Activated naive CD4-positive, alpha-beta T cell treated with anti-CD3 and anti-CD28 coated beads for 36 hours (primary cell): ENCODE results near the gene GPBP1L1. TPM values are rescaled to one million over a fixed set of nuclear protein-coding genes. Genes with fewer than 3 reads are reported as not detected.
"Not testable (repeated sequence)": the region's sequence is repeated elsewhere in the genome, so short reads cannot be mapped to it uniquely, and the experiment has no call there.

ENCODE experiments used
- CTCF ChIA-PET: fragments of 350-600 bp; sonication (Branson Sonifier 250); formaldehyde crosslinking; loops from one replicate; lab custom pipeline; 2021; ENCODE audit warnings: antibody characterized with exemption; lab: Charles Lee
- DNase-seq: peaks from one replicate; pipeline ENCODE4 v3.0.0-alpha.2; 2020
- H3K27ac Mint-ChIP-seq: one replicate; pipeline ENCODE4 v1.8.0; 2021; ENCODE audit warnings: mild to moderate bottlenecking, mixed read lengths
- H3K27me3 Mint-ChIP-seq: one replicate; pipeline ENCODE4 v1.8.0; 2021; ENCODE audit warnings: low read depth, mixed read lengths
- H3K36me3 Mint-ChIP-seq: one replicate; pipeline ENCODE4 v1.8.0; 2021; ENCODE audit warnings: low read depth, mixed read lengths
- H3K4me1 Mint-ChIP-seq: one replicate; pipeline ENCODE4 v1.8.0; 2021; ENCODE audit warnings: low read depth, mixed read lengths
- H3K4me3 Mint-ChIP-seq: one replicate; pipeline ENCODE4 v1.8.0; 2021; ENCODE audit warnings: mild to moderate bottlenecking, moderate library complexity, mixed read lengths
- H3K9me3 Mint-ChIP-seq: one replicate; pipeline ENCODE4 v1.8.0; 2021; ENCODE audit warnings: mixed read lengths
- intact Hi-C: fragments of 100-400 bp; cut with micrococcal nuclease; formaldehyde crosslinking; loops from one replicate; pipeline ENCODE4 v1.15.1; 2023
- total RNA-seq, 2 experiments: library from RNA; stranded (reverse); gene quantifications; one replicate each; pipeline ENCODE4 v1.2.3, GENCODE V29; 2021

GPBP1L1 gene
- total RNA-seq, 2 experiments from 2014 or later: 113 to 122 TPM

DNA sequence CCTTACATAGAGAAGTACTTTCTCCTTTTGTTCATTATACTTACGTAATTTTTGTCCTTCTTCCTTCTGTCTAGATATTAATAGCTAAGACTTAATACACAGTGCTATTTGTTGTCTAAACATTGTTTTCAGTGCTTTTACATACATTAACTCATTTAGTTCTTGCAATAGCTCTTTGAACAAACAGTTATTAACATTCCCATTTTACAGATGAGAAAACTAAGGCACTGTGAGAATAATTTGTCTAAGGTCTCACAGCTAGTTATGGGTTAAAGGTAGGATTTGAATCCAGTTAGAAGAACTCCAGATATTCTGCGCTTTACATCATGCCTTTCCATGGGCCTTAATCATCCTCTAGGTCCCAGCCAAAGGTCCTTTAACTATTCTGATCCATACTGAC is 82.1 kb downstream of the GPBP1L1 start:
- DNase-seq: no peak
- Mint-ChIP-seq H3K4me3 (no peak overlapping the region), H3K27ac (no peak overlapping the region), H3K4me1 (peaks cover 32% of the 10 kb centered on the region), H3K9me3 (no peaks in the 10 kb centered on the region), H3K27me3 (no peaks in the 10 kb centered on the region), H3K36me3 (peaks cover 41% of the 10 kb centered on the region)
- intact Hi-C loops: no loop called here
- CTCF ChIA-PET: interaction anchor here (1.1 to 1.3 kb wide), 2 partner anchors 34 to 92 kb away, joined by 4 to 5 read pairs; no protein-coding TSS in a partner anchor

DNA sequence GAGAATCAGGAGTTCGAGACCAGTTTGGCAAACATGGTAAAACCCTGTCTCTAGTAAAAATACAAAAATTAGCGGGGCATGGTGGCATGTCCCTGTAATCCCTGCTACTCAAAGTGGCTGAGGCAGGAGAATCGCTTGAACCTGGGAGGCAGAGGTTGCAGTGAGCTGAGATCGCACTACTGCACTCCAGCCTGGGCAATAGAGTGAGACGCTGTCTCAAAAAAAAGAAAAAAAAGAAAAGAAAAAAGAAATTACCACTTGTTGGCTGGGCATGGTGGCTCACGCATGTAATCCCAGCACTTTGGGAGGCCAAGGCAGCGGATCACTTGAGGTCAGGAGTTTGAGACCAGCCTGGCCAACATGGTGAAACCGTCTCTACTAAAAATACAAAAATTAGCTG is 89.6 kb downstream of the GPBP1L1 start:
- H3K27ac Mint-ChIP-seq, H3K27me3 Mint-ChIP-seq, H3K9me3 Mint-ChIP-seq, intact Hi-C loops, CTCF ChIA-PET, H3K4me3 Mint-ChIP-seq, DNase-seq: not testable (repeated sequence)
- Mint-ChIP-seq H3K36me3 (peaks cover 40% of the 10 kb centered on the region), H3K4me1 (peaks cover 37% of the 10 kb centered on the region)

DNA sequence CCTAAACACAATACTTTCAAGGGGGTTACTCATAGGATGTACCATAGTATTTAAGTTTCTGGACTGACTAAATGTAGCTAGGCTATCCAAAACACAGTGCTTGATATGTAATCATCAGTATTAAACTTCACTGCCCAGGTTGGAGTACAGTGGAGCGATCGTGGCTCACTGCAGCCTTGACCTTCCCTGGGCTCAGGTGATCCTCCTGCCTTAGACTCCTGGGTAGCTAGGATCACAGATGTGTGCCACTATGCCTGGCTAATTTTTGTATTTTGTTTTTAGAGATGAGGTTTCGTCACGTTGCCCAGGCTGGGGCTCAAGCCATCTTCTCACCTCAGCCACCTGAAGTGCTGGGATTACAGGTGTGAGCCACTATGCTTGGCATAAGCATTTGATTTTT is 91.9 kb downstream of the GPBP1L1 start:
- no peak for DNase-seq
- peaks cover 28% of the 10 kb centered on the region for H3K4me1 Mint-ChIP-seq
- CTCF ChIA-PET: interaction anchor here (0.7 kb wide), 1 partner anchor 81 kb away, joined by 4 read pairs; no protein-coding TSS in a partner anchor
- peaks cover 41% of the 10 kb centered on the region for H3K36me3 Mint-ChIP-seq
- no peaks in the 10 kb centered on the region for H3K27me3 Mint-ChIP-seq
- H3K27ac Mint-ChIP-seq: no peak overlapping the region
- H3K9me3 Mint-ChIP-seq: no peaks in the 10 kb centered on the region
- H3K4me3 Mint-ChIP-seq: no peak overlapping the region
- intact Hi-C loops: no loop called here

DNA sequence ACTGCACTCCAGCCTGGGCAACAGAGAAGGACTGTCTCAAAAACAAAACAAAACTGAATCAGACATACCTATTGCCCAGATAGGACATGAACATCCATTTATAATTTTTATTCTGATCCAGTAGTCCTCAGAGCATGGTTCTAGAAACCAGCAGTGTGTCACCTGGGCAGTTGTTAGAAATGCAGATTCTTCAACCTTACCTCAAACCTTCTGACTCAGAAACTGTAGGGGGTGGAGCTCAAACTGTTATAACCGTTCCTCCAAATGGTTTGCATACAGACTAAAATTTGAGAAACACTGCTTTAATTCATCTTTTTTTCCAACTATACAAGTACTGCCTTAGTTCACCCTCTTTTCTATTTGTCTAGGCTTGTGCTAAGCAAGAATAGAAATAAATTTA is 96.5 kb downstream of the GPBP1L1 start:
- Mint-ChIP-seq H3K4me3 (no peak overlapping the region), H3K9me3 (no peaks in the 10 kb centered on the region), H3K27me3 (no peaks in the 10 kb centered on the region), H3K4me1 (peaks cover 38% of the 10 kb centered on the region), H3K27ac (no peak overlapping the region), H3K36me3 (peaks cover 36% of the 10 kb centered on the region)
- intact Hi-C loops: loop anchor here (10.0 kb wide), 2 partner anchors 595 to 785 kb away; partner anchors contain the start of genes BTBD19, DYNLT4 and PLK3
- CTCF ChIA-PET: interaction anchor here (0.6 kb wide), 1 partner anchor 97 kb away, joined by 3 read pairs; no protein-coding TSS in a partner anchor
- no peak for DNase-seq

DNA sequence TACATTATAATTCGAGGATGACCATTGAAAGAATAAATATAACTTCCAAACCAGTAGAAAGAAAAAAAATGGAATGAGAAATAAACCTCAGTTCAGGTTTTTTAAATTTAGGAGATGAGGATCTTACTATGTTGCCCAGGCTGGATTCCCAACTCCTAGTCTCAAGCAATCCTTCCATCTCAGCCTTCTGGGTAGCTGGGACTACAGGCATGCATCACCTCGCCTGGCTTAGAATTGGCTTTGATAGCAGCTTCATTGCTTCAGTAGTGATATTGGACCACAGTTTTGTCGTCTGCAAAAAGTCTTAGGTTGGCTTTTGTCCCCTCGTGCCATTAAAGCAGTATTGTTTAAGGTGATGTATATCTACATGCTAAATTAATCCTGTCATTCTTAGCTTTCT is 99.6 kb downstream of the GPBP1L1 start:
- H3K4me1 Mint-ChIP-seq: peaks cover 38% of the 10 kb centered on the region
- CTCF ChIA-PET: interaction anchor here (0.5 to 2.4 kb wide), 6 partner anchors 56 to 94 kb away, joined by 3 to 13 read pairs (median 3); partner anchors contain the start of gene PRDX1
- H3K36me3 Mint-ChIP-seq: peaks cover 20% of the 10 kb centered on the region
- H3K4me3 Mint-ChIP-seq: peak overlapping the region; percentile 95
- H3K27ac Mint-ChIP-seq: peak overlapping the region; percentile 71
- no peak for DNase-seq
- no peaks in the 10 kb centered on the region for H3K27me3 Mint-ChIP-seq
- intact Hi-C loops: loop anchor here (10.0 kb wide), 2 partner anchors 598 to 782 kb away; partner anchors contain the start of genes BTBD19, DYNLT4 and PLK3
- H3K9me3 Mint-ChIP-seq: no peaks in the 10 kb centered on the region

DNA sequence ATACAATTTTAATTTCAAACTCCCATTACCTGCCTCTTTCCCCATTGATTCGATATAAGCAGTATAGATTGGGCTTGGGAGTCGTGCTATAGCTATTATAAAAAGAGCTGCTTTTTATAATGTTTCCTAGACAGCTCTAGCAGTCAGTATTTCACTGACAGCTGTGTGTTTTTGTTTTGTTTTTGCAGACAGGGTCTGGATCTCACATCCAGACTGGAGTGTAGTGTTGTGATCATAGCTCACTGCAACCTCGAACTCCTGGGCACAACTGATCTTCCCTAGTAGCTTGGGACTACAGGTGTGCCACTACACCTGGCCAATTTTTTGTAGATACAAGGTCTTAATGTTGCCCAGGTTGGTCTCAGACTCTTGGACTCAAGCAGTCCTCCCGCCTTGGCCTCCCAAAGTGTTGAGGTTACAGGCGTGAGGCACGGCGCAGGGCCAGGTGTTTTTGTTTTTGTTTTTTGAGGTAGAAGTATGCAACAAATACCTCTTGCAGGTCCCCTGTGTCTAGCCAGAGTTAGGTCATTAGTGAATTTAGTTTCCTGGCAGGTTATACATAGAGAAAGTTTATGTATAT is 100.7 kb downstream of the GPBP1L1 start:
- H3K4me1 Mint-ChIP-seq: peaks cover 33% of the 10 kb centered on the region
- peaks cover 16% of the 10 kb centered on the region for H3K36me3 Mint-ChIP-seq
- intact Hi-C loops: loop anchor here (2.0 to 10.0 kb wide), 3 partner anchors 599 to 781 kb away; partner anchors contain the start of genes BTBD19, DYNLT4, PLK3 and RAD54L
- CTCF ChIA-PET: interaction anchor here (1.0 to 3.2 kb wide), 8 partner anchors 15 to 93 kb away, joined by 3 to 13 read pairs (median 4); partner anchors contain the start of genes AKR1A1, CCDC163, MMACHC and PRDX1
- no peak for DNase-seq
- no peaks in the 10 kb centered on the region for H3K9me3 Mint-ChIP-seq
- H3K27me3 Mint-ChIP-seq: no peaks in the 10 kb centered on the region
- peak overlapping the region; percentile 95 for H3K4me3 Mint-ChIP-seq
- H3K27ac Mint-ChIP-seq: peak overlapping the region; percentile 98

DNA sequence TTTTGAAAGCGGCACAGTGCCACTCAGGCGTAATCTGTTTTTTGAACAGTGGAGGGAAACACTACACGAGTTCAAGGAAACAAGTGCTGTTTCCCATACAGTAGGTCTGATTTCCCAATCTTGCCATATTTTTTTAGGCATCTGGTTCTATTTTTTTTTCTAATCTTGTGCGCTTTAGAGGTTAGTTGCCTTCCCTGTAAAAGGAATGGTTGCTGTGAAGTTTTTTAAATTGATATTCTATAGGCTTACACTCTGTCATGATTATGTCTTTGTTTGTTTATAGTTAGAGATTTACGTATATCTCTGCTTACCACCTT is 101.3 kb downstream of the GPBP1L1 start:
- CTCF ChIA-PET: interaction anchor here (1.0 to 3.2 kb wide), 7 partner anchors 14 to 92 kb away, joined by 3 to 13 read pairs (median 4); partner anchors contain the start of genes AKR1A1, CCDC163, MMACHC and PRDX1
- intact Hi-C loops: loop anchor here (2.0 to 10.0 kb wide), 3 partner anchors 600 to 780 kb away; partner anchors contain the start of genes BTBD19, DYNLT4, PLK3 and RAD54L
- no peak for DNase-seq
- Mint-ChIP-seq H3K27me3 (no peaks in the 10 kb centered on the region), H3K9me3 (no peaks in the 10 kb centered on the region), H3K36me3 (peaks cover 16% of the 10 kb centered on the region), H3K4me3 (peak overlapping the region; percentile 95), H3K27ac (peak overlapping the region; percentile 98), H3K4me1 (peaks cover 32% of the 10 kb centered on the region)

DNA sequence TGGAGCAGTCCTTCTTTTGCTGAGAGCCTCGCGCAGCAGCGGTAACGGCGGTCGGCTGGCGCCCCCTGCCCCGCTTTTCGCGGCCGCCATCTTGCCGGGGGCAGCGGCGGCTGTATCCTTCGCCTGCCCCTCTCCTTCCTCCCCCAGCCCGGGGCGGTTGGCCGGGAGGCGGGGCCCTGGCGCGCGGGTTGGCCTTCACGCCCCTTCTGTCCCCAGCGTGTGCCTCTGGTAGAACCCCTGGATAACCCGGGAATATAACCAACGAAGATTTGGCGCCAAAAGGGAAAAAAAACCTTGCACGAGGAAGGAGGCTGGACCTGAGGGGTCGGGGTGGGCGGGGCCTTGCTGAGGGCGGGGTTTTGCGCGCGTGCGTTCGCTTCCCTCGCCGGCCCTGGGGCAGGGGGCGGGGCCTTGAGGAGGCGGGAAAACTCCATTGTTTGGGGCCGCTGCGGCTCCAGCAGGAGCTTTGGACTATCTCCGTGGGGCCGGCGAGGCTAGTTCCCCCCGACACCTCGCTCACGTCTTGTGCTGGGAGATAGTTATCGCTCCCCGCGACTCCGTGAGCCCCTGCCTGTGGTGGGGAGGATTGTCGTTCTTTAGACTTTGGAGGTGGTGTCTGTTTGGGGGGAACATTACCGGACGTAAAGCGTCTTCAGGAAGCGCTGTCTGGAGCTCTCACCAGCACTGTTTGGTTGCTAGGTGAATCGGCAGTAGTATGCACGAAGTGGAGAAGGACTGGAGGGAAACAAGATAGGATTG is 101.8 kb downstream of the GPBP1L1 start:
- DNase-seq: peak; percentile 92
- H3K27ac Mint-ChIP-seq: peak overlapping the region; percentile 98
- peaks cover 16% of the 10 kb centered on the region for H3K36me3 Mint-ChIP-seq
- H3K4me3 Mint-ChIP-seq: peak overlapping the region; percentile 95
- H3K9me3 Mint-ChIP-seq: no peaks in the 10 kb centered on the region
- H3K27me3 Mint-ChIP-seq: no peaks in the 10 kb centered on the region
- H3K4me1 Mint-ChIP-seq: peaks cover 32% of the 10 kb centered on the region
- intact Hi-C loops: loop anchor here (1.0 to 10.0 kb wide), 11 partner anchors 42 to 862 kb away; partner anchors contain the start of genes BTBD19, DYNLT4, HECTD3 and MAST2
- CTCF ChIA-PET: interaction anchor here (1.2 to 3.2 kb wide), 5 partner anchors 16 to 85 kb away, joined by 3 to 12 read pairs (median 4); partner anchors contain the start of genes AKR1A1, CCDC163, MMACHC and PRDX1

DNA sequence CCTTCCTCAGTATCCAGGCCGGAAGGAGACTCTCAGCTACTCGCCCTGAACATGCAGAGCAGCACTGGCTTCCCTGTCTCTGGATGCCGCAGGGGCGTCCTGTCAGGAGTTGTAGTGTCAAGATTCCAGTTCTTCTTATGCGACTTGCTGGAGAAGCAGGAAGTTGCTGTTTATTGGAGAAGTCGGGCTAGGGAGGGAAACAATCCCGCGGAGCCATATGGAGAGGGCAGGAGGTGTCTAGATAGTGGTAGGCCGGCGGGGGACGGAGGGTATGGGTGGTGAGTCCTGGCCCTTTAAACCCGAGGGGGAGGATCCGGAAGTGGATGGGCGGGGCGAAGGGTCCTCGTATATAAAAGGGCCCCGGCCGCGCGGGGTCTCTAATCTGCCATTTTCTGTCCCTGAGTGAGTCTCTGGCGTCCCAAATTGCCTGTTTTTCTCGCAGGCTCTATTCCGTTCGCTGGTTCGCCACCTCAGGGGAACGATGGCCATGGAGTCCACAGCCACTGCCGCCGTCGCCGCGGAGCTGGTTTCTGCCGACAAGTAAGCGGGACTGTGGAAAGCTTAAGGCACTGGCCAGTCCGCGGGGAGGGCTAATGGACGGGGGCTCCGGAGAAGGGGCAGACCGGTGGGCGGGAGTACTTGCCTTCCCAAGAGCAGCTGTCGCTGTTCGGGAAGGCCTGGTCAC is 102.5 kb downstream of the GPBP1L1 start, which contains the start of gene NASP:
Gene NASP (plus strand): TSS at position 376 of the 685 bp plus-strand sequence. CDS start 106 bp downstream, at position 482.
- intact Hi-C loops: loop anchor here (1.0 to 10.0 kb wide), 17 partner anchors 33 to 862 kb away; partner anchors contain the start of genes BTBD19, CCDC163, DYNLT4 and HECTD3
- Mint-ChIP-seq H3K4me1 (peaks cover 28% of the 10 kb centered on the region), H3K27ac (peak within 1 kb of the TSS; percentile 98), H3K4me3 (peak within 1 kb of the TSS; percentile 95), H3K27me3 (no peaks in the 10 kb centered on the region), H3K9me3 (no peaks in the 10 kb centered on the region), H3K36me3 (peaks cover 12% of the 10 kb centered on the region)
- DNase-seq: peak; percentile 90
- CTCF ChIA-PET: interaction anchor here (1.3 to 3.2 kb wide), 6 partner anchors 33 to 280 kb away, joined by 4 to 12 read pairs (median 4); partner anchors contain the start of genes AKR1A1, CCDC163, MMACHC and PRDX1

DNA sequence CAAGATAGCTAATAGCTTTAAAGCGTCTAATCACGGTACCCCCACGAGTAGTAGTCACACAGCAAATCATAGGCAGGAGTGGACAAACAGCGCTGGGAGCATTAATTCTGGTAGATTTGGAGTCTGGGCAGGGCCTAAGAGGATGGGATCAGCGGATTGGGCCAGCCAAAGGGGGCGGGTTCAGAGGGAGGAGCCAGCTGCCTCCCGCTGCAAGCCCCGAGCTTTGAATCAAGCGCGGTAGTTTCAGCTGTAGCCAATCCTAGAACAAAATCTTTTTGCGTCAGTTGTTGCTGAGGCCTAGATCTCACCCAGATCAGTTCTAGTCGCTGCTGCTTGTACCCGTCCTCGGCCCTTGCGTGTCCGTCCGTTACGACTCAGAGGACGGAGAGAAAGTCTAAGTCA is 103.1 kb downstream of the GPBP1L1 start:
- CTCF ChIA-PET: interaction anchor here (0.8 to 3.2 kb wide), 4 partner anchors 17 to 280 kb away, joined by 4 to 12 read pairs (median 4); partner anchors contain the start of gene AKR1A1
- H3K4me1 Mint-ChIP-seq: peaks cover 22% of the 10 kb centered on the region
- peaks cover 12% of the 10 kb centered on the region for H3K36me3 Mint-ChIP-seq
- peak; percentile 96 for DNase-seq
- H3K27me3 Mint-ChIP-seq: no peaks in the 10 kb centered on the region
- no peaks in the 10 kb centered on the region for H3K9me3 Mint-ChIP-seq
- H3K27ac Mint-ChIP-seq: peak overlapping the region; percentile 98
- H3K4me3 Mint-ChIP-seq: peak overlapping the region; percentile 95
- intact Hi-C loops: loop anchor here (1.0 to 10.0 kb wide), 14 partner anchors 32 to 861 kb away; partner anchors contain the start of genes BTBD19, CCDC163, DYNLT4 and HECTD3
